GM12872 (cell line): ENCODE data around the gene ELAVL3.

Experiments
- CTCF ChIP-seq: IDR thresholded peaks from 3 replicates; pipeline ENCODE4 v1.5.1; 2011; ENCODE audit warnings: low read depth, mild to moderate bottlenecking, low read length, moderate library complexity; ENCODE audit not compliant: insufficient read depth

The ELAVL3 gene

GRCh38 chr19:11451871-11452619 is 28.8 kb downstream of the ELAVL3 start:
- no peak for TF ChIP-seq CTCF

GRCh38 chr19:11451327-11451870 is 29.4 kb downstream of the ELAVL3 start:
- TF ChIP-seq CTCF: no peak

GRCh38 chr19:11450570-11451326 is 30.1 kb downstream of the ELAVL3 start:
- no peak for TF ChIP-seq CTCF

GRCh38 chr19:11448923-11449554 is 31.8 kb downstream of the ELAVL3 start:
- TF ChIP-seq CTCF: no peak

GRCh38 chr19:11448410-11448809 is 32.4 kb downstream of the ELAVL3 start:
- TF ChIP-seq CTCF: no peak

- no peak for TF ChIP-seq CTCF
Measured at GRCh38 chr19:11447347-11448262, 33.2 kb downstream of the ELAVL3 start.
